ENCODE measurements around the gene CLEC4C.
"Not testable (repeated sequence)": the region's sequence is repeated elsewhere in the genome, so short reads cannot be mapped to it uniquely, and the experiment has no call there.

The CLEC4C gene

DNA sequence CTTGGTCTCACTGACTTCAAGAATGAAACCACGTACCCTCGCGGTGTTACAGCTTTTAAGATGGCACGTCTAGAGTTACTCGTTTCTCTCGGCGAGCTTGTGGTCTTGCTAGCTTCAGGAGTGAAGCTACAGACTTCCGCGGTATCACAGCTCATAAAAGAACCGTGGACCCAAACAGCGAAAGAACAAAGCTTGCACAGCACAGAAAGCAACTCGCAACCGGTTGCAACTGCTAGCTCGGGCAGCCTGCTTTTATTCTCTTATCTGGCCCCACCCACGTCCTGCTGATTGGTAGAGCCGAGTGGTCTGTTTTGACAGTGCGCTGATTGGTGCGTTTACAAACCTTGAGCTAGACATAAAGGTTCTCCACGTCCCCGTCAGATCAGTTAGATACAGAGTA, 4.2 kb upstream of the CLEC4C start:
- in situ Hi-C loops (cut with HindIII; ENCODE audit: low sequenced_read_pairs) = no loop called here
- no peak for DNase-seq (ENCODE audit: low read depth)
- no peak overlapping the region for H3K4me3 ChIP-seq (ENCODE audit: low read depth, low read length)
- TF ChIP-seq, protein P1, sequence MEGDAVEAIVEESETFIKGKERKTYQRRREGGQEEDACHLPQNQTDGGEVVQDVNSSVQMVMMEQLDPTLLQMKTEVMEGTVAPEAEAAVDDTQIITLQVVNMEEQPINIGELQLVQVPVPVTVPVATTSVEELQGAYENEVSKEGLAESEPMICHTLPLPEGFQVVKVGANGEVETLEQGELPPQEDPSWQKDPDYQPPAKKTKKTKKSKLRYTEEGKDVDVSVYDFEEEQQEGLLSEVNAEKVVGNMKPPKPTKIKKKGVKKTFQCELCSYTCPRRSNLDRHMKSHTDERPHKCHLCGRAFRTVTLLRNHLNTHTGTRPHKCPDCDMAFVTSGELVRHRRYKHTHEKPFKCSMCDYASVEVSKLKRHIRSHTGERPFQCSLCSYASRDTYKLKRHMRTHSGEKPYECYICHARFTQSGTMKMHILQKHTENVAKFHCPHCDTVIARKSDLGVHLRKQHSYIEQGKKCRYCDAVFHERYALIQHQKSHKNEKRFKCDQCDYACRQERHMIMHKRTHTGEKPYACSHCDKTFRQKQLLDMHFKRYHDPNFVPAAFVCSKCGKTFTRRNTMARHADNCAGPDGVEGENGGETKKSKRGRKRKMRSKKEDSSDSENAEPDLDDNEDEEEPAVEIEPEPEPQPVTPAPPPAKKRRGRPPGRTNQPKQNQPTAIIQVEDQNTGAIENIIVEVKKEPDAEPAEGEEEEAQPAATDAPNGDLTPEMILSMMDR (IDR thresholded peaks at IDR 0.05; ENCODE audit: low read depth, low read length, missing control alignments) = no peak

DNA sequence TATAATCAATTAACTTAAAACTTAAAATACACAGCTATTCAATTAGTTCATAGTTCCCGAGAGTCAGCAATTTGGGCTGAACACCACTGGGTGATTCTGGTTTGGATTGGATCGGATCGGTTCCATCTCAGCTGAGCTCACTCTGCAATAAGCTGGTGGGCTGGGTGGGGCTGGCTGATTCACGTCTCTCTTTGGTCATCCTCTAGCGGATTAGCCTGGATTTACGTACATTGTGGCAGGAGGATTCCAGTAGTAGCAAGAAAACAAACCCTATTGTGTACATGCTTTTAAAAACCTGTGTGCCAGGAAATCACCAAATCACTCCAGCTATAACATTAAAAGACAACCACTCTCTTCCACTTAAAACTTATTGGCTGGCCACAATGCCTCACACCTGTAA, 3.2 kb upstream of the CLEC4C start:
- no peak overlapping the region for H3K4me3 ChIP-seq (ENCODE audit: low read depth, low read length)
- no peak for DNase-seq (ENCODE audit: low read depth)
- TF ChIP-seq, protein P1 (IDR thresholded peaks at IDR 0.05; ENCODE audit: low read depth, low read length, missing control alignments) = no peak
- in situ Hi-C loops (cut with HindIII; ENCODE audit: low sequenced_read_pairs) = no loop called here

DNA sequence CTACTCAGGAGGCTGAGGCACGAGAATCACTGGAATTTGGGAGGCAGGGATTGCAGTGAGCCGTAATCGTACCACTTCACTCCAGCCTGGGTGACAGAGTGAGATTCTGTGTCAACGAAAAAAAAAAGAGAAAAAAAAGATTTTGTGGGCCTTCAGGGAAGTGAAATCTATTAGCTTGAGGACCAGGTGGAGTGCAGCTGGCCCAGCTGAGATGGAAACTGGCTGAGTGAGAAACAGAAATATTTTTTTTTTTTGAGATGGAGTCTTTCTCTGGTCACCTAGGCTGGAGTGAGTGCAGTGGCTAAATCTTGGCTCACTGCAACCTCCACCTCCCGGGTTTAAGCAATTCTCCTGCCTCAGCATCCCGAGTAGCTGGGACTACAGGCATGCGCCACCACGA, 2.3 kb upstream of the CLEC4C start:
- H3K4me3 ChIP-seq (ENCODE audit: low read depth, low read length) = no peak overlapping the region
- TF ChIP-seq, protein P1 (IDR thresholded peaks at IDR 0.05; ENCODE audit: low read depth, low read length, missing control alignments) = no peak
- no peak for DNase-seq (ENCODE audit: low read depth)
- in situ Hi-C loops (cut with HindIII; ENCODE audit: low sequenced_read_pairs) = no loop called here

DNA sequence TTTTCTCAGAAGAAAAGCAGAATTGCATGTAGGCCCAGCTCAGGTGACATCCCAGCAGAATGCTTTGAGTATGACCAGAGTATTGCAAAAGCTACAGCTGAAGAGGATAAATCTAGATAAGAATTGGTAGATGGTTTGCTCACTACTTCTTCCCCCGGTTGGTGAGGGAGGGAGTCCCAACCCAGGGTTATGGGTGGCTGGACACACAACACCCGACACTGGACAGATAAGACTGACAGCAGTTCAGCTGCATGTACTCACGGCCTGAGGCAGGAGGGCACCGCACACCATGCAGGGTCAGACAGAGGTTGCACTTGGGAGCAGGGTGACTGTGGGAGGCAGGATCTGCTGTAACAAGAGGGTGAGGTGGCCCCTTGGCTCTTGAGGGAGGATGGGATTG, 1.7 kb upstream of the CLEC4C start:
- in situ Hi-C loops (cut with HindIII; ENCODE audit: low sequenced_read_pairs) = no loop called here
- TF ChIP-seq, protein P1 (IDR thresholded peaks at IDR 0.05; ENCODE audit: low read depth, low read length, missing control alignments) = no peak
- no peak overlapping the region for H3K4me3 ChIP-seq (ENCODE audit: low read depth, low read length)
- no peak for DNase-seq (ENCODE audit: low read depth)

DNA sequence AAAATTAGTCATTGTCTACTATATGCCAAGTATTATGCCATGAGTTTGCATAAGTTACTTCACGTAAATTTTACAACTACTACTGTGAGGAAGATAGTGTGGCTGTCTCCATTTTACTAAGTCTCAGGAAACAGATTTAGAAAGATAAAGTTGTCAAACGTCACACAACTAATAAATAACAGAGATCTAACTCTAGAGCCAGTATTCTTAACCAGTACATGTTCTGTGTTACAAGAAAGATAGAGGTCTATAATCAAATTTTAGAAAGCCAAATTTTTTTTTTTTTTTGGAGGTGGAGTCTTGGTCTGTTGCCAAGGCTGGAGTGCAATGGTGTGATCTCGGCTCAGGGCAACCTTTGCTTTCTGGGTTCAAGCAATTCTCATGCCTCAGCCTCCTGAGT, 14.2 kb downstream of the CLEC4C start:
- H3K4me3 ChIP-seq (ENCODE audit: low read depth, low read length) = no peak overlapping the region
- in situ Hi-C loops (cut with HindIII; ENCODE audit: low sequenced_read_pairs) = no loop called here
- TF ChIP-seq, protein P1 (IDR thresholded peaks at IDR 0.05; ENCODE audit: low read depth, low read length, missing control alignments) = no peak
- no peak for DNase-seq (ENCODE audit: low read depth)

DNA sequence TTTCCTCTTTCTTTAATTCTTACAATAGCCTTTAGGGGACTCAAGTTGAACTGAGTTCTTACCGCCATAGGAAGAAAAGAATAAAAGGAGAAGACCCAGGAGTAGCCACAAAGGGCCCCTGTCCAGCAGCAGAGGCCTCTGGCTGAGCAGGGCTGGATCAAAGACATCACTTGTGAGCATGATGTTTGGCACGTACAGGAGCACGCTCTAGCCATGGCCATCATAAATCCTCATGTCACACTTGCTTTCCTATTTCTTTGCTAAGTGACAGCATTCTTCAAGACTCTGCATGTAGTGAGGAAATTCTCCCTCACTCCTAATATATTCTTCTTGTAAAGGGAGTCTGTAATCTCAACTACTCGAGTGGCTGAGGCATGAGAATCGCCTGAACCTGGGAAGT, 15.7 kb downstream of the CLEC4C start:
- H3K4me3 ChIP-seq (ENCODE audit: low read depth, low read length) = no peak overlapping the region
- TF ChIP-seq, protein P1 (IDR thresholded peaks at IDR 0.05; ENCODE audit: low read depth, low read length, missing control alignments) = no peak
- in situ Hi-C loops (cut with HindIII; ENCODE audit: low sequenced_read_pairs) = no loop called here
- no peak for DNase-seq (ENCODE audit: low read depth)

DNA sequence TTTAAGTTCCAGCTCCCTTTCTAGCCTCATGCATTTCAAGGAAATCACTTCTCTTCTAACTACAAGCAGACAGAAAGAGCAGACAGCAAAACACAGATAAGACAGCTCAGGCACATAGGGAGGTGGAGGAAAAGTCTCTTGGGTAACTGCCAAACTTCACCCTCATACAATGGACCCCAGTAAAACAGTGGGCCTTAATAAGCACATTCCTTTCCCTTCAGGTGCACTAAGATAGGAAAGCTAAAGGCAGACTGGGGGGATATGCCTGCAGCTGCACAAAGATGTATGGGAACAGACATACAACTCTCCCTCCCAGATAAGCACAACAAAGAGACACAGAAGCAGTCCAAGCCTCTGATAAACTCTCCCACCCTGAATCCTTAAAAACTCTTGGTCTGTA, 16.2 kb downstream of the CLEC4C start:
- in situ Hi-C loops (cut with HindIII; ENCODE audit: low sequenced_read_pairs); H3K4me3 ChIP-seq (ENCODE audit: low read depth, low read length); DNase-seq (ENCODE audit: low read depth): not testable (repeated sequence)

Measured in astrocyte of the cerebellum (primary cell).